Kidney epithelial cell (primary cell): ENCODE measurements around the gene KRT77. TPM values are rescaled to one million over a fixed set of nuclear protein-coding genes. Genes with fewer than 3 reads are reported as not detected.

Experiments used
- DNase-seq: peaks from one replicate; pipeline ENCODE4 v3.0.0-alpha.2; 2010; ENCODE audit warnings: low read depth
- H3K27me3 ChIP-seq: 2 replicates; pipeline ENCODE4 v1.6.0; 2011; ENCODE audit warnings: low read length; ENCODE audit not compliant: control insufficient read depth, insufficient read depth
- H3K36me3 ChIP-seq: 2 replicates; pipeline ENCODE4 v1.5.1; 2011; ENCODE audit warnings: low read length; ENCODE audit not compliant: control insufficient read depth, insufficient read depth
- H3K4me3 ChIP-seq: 2 replicates; pipeline ENCODE4 v1.5.1; 2011; ENCODE audit warnings: low read depth, mild to moderate bottlenecking, control low read depth, low read length
- total RNA-seq: library from RNA; depleted of rRNA; stranded (reverse); fragments of >200 nt; gene quantifications from 2 replicates; pipeline ENCODE4 v1.2.3, GENCODE V29; 2015
- TF ChIP-seq, protein P1 (sequence below): IDR thresholded peaks from 2 replicates; pipeline ENCODE4 v1.5.1; 2011; ENCODE audit warnings: mild to moderate bottlenecking, moderate library complexity, low read length, control low read depth, inconsistent platforms; ENCODE audit not compliant: insufficient read depth, poor library complexity, severe bottlenecking

Gene KRT77
- total RNA-seq, 1 donor from 2014 or later, result not detected

DNA sequence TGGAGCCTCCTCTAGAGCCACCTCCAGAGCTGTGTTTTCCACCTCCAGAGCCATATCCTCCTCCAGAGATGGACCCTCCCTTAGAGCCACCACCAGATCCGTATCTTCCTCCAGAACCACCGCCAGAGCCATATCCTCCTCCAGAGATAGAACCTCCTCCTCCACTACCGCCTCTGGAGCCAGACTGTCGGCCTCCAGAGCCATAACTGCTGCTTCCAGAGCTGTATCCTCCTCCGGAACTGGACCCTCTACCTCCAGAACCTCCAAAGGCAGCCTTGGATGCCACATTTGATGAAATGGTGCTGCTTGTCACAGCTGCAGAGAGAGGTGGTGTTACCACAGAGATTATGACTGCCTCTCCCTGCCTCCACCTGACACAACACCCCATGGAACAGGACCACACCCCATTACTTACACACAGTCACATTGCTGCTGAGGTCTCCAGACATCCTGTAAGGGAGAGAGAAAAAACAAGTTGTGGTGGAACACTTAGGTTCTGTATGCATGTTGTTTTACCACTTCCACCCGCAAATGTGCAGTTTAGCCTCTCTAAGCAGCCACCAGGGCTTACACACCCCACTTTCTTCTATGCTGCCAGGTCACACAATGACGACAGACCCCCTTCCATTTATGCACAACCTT lies 58.1 kb downstream of the KRT77 start:
- Histone ChIP-seq H3K36me3 (no peaks in the 10 kb centered on the region), H3K27me3 (no peaks in the 10 kb centered on the region), H3K4me3 (no peak overlapping the region)
- no peak for DNase-seq
- TF ChIP-seq, protein P1, sequence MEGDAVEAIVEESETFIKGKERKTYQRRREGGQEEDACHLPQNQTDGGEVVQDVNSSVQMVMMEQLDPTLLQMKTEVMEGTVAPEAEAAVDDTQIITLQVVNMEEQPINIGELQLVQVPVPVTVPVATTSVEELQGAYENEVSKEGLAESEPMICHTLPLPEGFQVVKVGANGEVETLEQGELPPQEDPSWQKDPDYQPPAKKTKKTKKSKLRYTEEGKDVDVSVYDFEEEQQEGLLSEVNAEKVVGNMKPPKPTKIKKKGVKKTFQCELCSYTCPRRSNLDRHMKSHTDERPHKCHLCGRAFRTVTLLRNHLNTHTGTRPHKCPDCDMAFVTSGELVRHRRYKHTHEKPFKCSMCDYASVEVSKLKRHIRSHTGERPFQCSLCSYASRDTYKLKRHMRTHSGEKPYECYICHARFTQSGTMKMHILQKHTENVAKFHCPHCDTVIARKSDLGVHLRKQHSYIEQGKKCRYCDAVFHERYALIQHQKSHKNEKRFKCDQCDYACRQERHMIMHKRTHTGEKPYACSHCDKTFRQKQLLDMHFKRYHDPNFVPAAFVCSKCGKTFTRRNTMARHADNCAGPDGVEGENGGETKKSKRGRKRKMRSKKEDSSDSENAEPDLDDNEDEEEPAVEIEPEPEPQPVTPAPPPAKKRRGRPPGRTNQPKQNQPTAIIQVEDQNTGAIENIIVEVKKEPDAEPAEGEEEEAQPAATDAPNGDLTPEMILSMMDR, result no peak

DNA sequence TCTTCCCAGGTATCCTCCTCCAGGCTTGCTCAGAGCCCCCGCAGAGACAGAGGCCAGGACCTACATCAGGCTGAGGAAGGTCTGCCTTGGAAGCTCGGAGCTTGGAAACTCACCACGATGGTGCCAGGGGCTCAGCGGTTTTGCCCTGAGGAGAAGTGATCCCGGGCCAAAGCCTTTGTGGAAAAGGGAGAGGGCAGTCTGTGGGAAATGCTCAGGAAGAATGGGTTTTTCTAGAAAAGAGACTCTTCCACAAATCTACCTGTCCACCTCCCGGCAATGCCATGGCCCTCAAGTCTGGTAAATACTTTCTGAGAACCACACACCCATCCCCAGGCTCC lies 59.3 kb downstream of the KRT77 start:
- DNase-seq, result no peak
- Histone ChIP-seq H3K4me3 (no peak overlapping the region), H3K27me3 (no peaks in the 10 kb centered on the region), H3K36me3 (no peaks in the 10 kb centered on the region)
- TF ChIP-seq, protein P1, result no peak

DNA sequence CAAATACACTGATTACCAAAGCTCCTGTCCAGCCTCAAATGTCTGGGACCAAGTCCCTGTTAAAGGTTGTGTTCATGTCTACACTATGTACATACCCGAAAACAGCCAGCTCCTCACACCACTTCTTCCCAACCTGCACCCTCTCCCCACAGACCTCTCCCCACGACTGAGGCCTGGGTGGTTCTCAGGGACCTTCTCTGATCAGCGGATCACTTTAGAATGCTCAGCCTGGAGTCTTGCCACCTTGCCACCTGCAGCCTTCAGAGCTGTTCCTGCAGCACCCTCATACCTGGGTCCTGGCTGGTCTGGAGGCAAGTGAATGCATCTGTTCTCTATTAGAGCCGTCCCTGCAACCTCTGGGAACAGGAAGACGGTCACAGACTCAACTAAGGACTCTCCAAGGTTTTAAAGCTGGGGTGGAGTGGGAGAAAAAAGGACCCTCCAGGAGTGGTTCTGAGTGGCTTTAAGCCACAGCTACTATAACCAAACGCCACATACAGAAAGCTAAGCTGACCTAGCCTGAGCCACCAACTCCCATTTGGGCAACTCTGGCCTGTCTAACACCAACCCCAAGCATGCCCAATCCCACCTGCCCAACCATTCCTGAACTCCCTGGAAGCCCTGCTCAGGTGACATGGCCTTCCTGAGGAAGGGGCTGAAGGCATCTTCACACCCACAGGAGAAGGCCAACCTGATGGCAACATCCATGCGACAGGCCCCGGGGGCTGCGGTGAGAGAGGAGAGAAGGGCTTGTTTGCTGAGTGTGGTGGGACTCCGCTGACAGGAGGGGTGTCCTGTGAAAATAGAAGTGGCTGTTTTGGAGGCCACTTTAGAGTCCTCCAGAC lies 59.9 kb downstream of the KRT77 start:
- H3K36me3 ChIP-seq, result no peaks in the 10 kb centered on the region
- no peak overlapping the region for H3K4me3 ChIP-seq
- no peak for DNase-seq
- H3K27me3 ChIP-seq, result no peaks in the 10 kb centered on the region
- TF ChIP-seq, protein P1, result no peak

DNA sequence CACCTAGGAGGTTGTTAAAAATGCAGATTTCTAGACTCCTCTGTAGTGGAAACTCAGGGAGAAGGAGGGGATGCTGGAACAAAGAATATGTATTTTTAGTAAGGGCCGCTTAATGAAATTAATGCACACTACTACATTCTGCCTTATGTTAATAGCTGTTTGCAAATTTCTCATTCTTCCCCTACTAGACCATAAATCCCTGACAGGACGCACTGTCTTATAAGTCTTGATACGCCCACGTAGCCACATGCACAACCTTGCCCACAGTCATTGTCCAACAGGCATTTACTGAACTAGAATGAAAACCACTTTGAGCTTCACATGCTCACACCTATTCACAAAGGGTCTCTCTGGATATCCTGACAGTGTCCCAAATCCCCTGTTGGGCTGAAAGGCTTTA lies 61.9 kb downstream of the KRT77 start:
- Histone ChIP-seq H3K36me3 (no peaks in the 10 kb centered on the region), H3K4me3 (no peak overlapping the region), H3K27me3 (no peaks in the 10 kb centered on the region)
- DNase-seq, result no peak
- TF ChIP-seq, protein P1, result no peak

Other genes starting within 250 kb of the KRT77 start
- not detected in 2 replicates for gene KRT6C, start 229.7 kb downstream of the KRT77 start, total RNA-seq
- 0.21 and 0.27 TPM in 2 replicates for gene KRT6A, start 210.3 kb downstream of the KRT77 start, total RNA-seq
- not detected in 2 replicates for gene KRT5, start 183.1 kb downstream of the KRT77 start, total RNA-seq
- not detected in 2 replicates for gene KRT71, start 150.4 kb downstream of the KRT77 start, total RNA-seq
- not detected in 2 replicates for gene KRT74, start 129.7 kb downstream of the KRT77 start, total RNA-seq
- not detected in 2 replicates for gene KRT72, start 102.1 kb downstream of the KRT77 start, total RNA-seq
- gene KRT73, start 85.0 kb downstream of the KRT77 start, total RNA-seq, result not detected in 2 replicates
- not detected in 2 replicates for gene KRT2, start 51.3 kb downstream of the KRT77 start, total RNA-seq
- not detected in 2 replicates for gene KRT1, start 23.1 kb downstream of the KRT77 start, total RNA-seq
- not detected in 2 replicates for gene KRT76, start 73.8 kb upstream of the KRT77 start, total RNA-seq
- gene KRT3, start 92.6 kb upstream of the KRT77 start, total RNA-seq, result not detected in 2 replicates
- gene KRT4, start 110.6 kb upstream of the KRT77 start, total RNA-seq, result not detected in 2 replicates
- not detected in 2 replicates for gene KRT79, start 130.8 kb upstream of the KRT77 start, total RNA-seq
- not detected in 2 replicates for gene KRT78, start 145.5 kb upstream of the KRT77 start, total RNA-seq
- 1,322 and 1,341 TPM in 2 replicates for gene KRT8, start 201.6 kb upstream of the KRT77 start, total RNA-seq
- 1,751 and 1,904 TPM in 2 replicates for gene KRT18, start 245.6 kb upstream of the KRT77 start, total RNA-seq